Head of caudate nucleus (tissue), 42 donors: ENCODE results near the gene KCNH4.

ENCODE experiments used
- DNase-seq, 42 donors: peaks; one replicate each; pipeline versions ENCODE4 v3.0.0 to v3.0.0-alpha.2; 2020 to 2021; ENCODE audit warnings: mixed read lengths in 7 of 42
- intact Hi-C: fragments of 100-400 bp; cut with DNase I; formaldehyde crosslinking; loops from one replicate; pipeline ENCODE4 v1.15.0; 2022

KCNH4 gene

DNA sequence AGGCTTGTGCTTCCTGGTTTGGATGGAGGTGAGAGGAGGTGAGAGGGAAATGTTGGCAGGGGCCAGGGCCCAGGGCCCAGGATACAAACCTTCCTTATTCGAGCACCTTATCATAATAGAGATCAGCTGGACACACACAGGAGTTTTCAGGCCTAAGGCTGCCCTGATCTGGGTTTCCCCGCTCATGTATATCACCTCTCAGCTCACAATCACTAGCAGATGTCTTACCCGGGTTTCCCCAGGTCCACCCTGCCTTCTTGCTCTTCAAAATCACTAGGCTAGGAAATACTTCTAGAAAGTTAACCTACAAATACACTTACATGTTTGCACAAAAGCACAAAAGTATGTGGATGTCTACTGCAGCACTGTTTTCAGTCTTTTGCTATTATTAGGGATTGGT, 54.1 kb downstream of the KCNH4 start:
- intact Hi-C loops: no loop called here
- no peak for DNase-seq

DNA sequence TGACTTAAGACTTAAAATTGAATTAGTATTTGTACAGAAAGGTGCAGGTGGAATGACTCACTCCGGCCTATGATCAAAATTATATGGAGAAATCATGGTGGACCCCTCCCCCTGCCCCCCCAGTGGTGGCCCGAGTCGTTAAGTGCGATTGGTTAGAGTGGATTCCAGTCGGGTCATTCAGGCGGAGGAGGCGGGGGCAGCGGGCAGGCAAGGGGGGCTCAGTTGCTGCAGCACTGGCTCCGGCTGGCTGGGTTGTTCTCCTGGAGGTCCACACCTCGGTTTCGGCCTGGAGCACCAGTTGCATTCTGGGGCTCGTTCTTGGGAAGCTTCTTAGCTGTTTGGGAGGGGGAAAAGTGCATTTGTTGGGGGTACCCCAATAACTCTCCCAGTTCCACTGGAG, 55.4 kb downstream of the KCNH4 start:
- intact Hi-C loops: no loop called here
- DNase-seq: no peak

DNA sequence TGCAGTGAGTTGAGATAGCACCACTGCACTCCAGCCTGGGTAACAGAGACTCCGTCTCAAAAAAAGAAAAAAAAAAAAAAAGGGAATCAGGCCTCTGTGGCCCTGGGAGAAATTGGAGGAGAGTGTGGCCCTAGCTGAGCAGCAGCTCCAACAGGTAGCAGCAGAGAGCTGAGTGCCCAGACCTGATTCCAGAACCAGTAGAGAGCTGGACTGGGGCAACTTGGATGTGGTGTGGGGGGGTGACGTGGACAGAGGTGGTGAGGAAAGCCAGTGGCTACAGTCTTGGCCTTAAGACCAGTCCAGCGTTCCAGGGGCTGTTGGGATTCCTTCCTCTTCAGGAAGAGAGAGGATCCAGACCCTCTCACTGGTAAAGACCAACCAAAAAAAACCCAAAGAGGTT, 56.7 kb downstream of the KCNH4 start:
- intact Hi-C loops: no loop called here
- DNase-seq: no peak

DNA sequence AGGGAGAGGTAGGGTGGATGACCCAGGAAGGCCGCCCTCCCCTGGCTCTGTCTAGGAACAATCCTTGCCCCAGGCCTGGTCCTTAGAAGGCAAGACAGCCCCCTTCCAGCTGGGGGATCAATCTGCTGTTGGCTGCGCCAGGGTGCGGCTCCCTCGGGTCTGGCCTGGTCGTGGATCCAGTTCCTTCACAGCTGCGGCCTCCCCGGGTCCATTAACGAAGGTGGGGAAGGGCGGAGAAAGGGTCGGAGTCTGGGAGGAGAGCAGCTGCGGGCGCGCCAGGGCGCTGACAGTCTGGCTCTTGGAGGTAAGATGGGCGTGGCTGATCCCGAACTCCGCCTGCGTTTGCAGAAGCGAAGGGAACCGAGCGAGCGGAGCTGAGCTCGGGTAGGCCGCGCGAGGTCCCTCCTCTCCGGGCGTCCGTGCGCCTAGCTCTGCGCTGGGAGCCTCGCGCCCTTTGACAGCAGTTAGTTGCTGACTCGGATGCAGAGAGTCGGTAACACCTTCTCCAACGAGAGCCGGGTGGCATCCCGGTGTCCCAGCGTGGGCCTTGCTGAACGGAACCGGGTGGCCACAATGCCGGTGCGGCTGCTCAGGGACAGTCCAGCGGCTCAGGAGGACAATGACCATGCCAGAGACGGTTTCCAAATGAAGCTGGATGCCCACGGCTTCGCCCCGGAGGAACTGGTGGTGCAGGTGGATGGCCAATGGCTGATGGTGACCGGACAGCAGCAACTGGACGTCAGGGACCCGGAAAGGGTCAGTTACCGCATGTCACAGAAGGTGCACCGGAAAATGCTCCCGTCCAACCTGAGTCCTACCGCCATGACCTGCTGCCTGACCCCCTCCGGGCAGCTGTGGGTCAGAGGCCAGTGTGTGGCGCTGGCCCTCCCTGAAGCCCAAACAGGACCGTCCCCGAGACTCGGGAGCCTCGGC, 58.3 kb downstream of the KCNH4 start, which contains the start of gene HSPB9:
HSPB9 (plus strand) TSS at position 434 of the 933 bp plus-strand sequence; CDS start at position 481, 47 bp downstream.
- intact Hi-C loops: no loop called here
- peak in 41 of 42 donors; percentile 28 to 86 (median 61) for DNase-seq

DNA sequence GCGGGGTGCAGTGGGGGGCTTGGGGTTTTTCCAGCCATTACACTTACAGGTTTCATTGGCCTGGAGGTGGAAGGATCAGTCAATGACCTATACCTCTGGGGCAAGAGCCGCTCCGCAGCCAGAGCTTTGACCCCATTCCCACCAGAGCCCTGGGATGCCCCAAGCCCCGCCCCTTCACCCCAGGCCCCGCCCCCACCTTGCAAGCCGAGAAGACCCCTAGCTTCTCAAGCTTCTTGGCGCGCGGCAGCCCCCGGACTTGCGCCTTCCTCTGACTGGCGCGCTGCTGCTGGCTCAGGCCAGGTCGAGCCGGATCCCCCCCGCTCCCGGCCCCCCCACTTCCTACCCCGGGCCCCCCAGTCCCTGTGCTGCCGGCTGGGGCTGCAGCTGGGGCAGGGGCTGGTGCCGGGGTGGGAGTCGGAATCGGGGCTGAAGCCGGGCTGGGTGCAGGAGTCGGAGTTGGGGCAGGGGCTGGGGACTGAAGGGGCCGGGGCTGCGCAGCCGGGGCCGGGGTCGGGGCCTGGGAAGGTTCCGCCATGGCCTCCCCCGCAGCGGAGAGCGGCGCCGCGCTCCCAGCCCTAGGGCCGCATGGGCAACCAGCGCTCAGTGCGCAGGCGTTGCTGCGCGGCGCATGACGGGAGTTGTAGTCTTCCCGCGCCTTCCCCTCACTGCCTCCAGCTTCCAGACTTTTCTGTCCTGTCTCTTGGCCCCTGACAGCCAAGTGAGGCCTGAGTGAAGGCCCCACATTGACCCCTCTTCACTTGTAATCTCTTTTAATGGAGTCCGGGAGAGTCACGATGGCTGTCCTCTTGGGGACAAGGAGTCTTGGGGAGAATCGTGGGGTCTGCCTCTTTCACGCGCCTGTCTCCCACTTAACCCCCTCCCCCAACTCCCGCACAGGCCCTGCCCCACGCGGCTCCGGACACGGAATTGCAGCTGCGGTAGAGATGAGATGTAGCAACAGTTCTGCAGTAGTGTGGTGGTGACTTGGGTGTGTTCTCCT, 59.9 kb downstream of the KCNH4 start, which contains the start of gene KAT2A:
KAT2A (minus strand) TSS at position 598 of the 1,000 bp plus-strand sequence; CDS start at position 535, 63 bp downstream.
- intact Hi-C loops: no loop called here
- DNase-seq: peak; percentile 71 to 95 (median 90)

DNA sequence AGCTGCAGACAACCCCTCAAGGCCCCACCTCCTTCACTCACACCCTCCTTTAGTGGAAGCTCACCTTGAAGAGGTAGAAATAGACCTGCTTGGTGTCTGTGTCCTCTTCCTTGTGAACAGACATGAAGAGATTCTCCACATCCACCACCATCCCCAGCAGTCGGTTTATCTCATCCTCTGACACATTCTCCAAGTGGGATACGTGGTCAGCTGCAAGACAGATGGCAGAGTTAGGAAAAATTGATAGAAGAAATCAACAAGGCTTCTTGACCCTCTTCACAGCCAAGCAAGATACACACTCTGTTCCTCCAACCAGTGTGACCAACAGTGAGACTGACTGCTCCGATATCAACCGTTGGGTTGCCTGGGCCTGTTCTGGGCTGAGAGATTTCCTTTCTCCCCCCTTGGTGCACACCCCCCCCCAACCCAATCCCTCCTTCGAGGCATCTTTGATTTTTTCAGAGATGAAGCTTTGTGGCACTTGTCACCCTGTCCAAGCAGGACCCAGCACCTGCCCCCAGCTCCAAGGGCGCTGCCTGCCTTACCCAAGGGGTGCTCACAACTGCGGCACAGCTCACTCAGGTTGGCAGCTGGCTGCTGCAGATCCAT, 60.7 kb downstream of the KCNH4 start:
- intact Hi-C loops: no loop called here
- no peak for DNase-seq

DNA sequence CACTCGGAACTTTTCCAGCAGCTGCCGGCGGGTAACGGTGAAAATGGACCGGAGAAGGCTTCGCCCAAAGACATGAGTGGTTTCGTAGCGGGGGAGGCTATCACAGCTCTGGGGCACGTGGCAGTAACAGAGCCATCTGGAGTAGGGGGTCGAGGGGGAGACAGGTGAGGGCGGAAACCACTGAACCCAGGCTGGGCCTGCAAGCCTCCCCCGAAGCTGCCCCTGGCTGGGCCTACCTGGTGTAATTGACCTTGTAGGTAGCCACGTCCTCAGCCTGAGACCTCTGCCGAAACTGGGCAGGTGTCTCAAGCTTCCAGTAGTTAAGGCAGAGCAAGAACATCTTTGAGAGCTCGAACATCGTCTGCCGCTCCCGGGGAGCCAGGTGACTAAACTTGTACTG, 61.6 kb downstream of the KCNH4 start:
- no peak for DNase-seq
- intact Hi-C loops: loop anchor here (10.0 kb wide), 1 partner anchor 154 kb away; the partner anchor contains the start of gene CNP

DNA sequence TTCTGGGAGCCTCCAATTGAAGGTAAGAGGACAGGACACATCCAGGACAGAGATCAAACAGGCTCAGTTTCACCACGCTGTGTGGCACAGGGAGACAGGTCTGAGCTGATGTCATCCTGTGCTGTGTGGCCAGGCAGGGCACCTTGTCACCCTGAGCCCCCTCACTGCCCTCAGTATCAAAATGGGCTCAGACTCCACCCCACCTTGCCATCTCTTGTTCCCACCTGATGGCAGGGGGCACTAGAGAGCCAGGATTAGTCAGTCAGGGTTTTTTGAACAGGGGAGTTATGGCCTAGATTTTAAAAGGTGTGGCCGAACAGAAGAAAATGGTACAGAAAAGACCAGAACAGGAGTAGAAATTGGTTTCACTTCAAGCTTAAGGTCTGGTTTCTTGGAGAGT, 62.4 kb downstream of the KCNH4 start:
- intact Hi-C loops: loop anchor here (10.0 kb wide), 1 partner anchor 154 kb away; the partner anchor contains the start of gene CNP
- peak in 10 of 42 donors; percentile 26 to 60 (median 48) for DNase-seq

DNA sequence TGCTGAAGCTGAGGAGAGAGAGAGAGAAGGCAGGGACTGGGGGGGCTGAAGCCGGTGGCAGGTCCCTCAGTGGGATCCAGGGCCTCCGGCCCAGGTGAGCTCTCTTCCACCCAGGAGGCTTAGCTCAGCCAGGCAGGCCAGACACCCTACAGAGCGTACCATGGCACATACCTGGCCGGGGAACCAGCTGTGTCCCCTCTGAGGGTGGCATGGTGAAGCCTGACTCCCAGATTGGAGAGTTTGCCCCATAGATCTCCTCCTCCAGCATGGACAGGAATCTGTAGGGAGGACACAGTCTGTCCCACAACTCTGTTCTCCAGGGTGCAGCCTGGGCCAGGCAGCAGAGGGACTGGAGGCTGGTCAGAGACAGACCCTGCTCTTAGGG, 62.8 kb downstream of the KCNH4 start:
- no peak for DNase-seq
- intact Hi-C loops: loop anchor here (10.0 kb wide), 1 partner anchor 153 kb away; the partner anchor contains the start of gene CNP

DNA sequence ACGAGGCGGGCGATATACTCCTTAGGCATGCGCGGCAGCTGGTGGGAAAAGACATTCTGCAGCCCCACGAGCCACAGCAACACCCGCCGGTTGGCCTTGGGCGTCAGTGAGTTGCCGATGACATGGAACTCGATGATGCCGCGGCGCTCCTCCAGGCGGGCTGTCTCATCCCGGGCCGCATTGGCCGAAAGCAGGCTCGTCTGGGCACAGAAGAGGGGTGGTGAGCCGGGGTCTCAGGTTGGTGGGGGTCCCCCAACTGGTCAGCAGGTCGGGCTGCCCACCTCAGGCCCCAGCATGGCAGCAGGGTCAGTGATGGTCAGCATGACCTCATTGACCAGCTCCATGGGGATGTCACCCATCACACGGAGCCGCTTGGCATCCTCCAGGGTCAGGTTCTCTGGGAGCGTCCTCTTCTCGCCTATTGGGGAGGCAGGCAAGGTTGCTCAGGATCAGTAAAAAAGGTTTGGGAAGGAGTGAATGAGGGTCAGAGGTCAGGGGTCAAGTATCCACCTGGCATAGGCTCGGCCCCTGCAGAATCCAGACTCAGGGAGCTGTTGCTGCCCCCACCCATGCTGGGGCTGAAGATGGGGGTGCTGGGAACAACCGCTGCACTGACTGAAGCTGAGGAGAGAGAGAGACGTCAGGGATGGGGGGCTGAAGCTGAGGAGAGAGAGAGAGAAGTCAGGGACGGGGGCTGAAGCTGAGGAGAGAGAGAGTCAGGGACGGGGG, 63.4 kb downstream of the KCNH4 start:
- intact Hi-C loops: loop anchor here (10.0 kb wide), 1 partner anchor 153 kb away; the partner anchor contains the start of gene CNP
- DNase-seq: no peak

DNA sequence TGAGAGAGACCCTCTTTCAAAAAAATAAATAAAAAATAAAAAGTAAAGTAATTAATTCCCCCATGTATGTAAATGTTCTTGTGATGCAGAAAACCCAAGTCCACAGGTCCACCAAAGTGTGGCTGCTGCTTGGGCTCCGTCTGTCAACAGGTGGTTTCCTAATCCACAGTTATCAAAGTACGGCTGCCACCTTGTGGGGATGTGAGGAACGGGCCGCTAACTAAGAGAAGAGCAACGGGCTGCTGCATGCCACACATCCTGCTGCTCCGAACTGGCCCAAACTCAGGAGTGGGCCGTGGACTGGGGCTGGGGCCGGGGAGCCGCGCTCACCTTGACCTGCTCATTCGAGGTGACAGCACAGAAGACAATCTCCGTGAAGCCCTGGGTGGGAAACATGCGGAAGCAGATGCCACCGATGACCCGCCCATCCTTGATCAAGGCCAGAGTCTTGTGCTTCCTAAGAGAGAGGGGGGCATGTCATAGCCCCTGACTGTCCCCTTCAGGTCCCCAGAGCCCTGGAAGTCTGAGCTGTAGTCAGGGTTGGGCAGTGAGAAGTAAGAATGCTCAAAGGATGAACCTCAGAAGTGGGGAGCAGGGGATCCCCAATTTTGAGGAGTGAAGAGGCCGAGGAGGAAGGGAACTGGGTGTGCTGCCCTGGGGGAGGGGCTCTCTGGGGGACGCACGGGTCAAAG, 64.1 kb downstream of the KCNH4 start:
- intact Hi-C loops: loop anchor here (10.0 kb wide), 1 partner anchor 152 kb away; the partner anchor contains the start of gene CNP
- peak; percentile 65 to 92 (median 84) for DNase-seq

DNA sequence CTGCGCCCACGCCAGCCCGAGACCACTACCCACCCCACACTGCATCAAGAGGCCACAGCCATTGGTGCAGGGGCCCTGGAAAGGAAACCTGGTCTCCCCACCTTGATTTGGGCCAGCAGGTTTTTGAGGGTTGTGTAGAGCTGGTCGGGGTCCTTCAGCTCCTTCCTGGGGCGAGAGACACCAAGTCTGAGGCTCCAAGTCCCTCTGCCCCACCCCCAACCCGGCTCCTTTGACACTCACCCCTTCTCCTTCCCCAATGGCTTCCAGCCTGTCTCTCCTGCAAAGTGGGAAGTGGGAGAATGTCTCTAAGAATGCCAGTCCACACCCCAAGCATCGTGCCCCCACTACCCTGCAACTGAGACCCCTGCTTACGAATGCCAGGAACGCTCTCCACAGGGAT, 66.8 kb downstream of the KCNH4 start:
- no peak for DNase-seq
- intact Hi-C loops: loop anchor here (10.0 kb wide), 1 partner anchor 149 kb away; the partner anchor contains the start of gene CNP

DNA sequence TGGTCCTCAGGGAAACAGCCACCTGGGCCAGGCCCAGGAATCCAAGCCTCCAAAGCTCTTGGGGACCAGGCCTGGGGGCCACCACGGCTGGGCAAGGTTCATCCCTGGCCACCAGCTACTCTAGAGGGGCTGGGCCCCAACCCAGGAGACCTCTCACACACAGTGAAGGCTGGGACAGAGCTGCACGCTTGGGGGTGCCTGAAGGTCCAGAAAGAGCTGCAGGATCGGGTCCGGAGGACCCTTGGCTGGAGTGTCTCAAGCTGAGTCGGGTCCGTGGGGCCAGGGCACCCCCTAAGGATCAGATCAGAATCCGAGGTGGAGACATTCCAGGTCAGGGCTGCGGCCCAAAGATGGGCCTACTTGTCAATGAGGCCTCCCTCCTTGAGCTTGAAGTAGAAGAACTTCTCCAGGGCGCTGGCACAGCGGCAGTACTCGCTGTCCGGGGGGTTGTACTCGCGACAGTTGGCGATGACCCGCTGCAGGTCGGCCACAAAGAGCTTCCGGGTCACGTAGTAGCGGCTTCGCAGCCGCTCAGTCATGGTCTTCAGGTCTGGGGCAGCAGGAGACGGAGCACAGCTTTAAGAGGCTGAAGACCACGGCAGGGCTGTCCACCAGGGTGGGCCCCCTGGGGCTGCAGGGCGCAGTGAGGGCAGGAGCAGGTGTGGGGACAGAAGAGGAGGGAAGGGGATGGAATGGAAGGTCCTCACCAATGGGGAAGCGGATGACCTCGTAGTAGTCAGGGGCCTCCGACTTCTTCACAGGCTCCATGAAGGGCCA, 67.5 kb downstream of the KCNH4 start:
- intact Hi-C loops: loop anchor here (10.0 kb wide), 1 partner anchor 149 kb away; the partner anchor contains the start of gene CNP

DNA sequence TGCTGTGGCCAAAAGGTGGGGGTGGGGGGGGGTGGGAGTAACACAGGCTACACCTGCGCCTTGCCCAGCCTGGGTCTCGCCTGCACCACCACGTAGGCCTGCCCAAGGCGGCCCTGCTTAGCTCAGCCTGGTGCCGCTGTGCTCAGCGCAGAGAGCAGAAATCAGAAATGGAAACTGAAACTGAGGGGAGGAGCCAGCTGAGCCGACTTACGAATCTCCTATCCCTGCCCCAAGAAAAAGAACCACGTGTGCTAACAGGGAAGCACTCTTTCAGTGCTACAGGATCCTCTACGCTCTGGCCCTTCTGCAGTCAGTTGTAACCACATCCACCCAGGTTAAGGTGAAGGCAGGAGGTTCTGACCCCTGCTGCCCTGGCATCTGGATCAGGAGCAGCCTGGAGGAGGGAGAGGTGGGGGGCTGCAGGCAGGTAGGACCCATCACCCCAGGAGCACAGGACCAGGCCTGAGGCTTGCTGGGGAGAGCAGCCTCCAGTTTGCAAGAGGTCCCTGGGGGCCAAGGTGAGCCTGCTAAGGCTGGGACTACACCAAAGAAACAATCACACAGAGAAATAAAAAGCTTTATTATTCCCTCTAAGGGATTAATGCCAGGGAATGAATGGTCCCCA, 68.3 kb downstream of the KCNH4 start, which contains the start of gene DHX58:
DHX58 (minus strand) TSS at position 163 of the 625 bp plus-strand sequence. CDS start 822 bp downstream, outside the sequence.
- DNase-seq: peak; percentile 43 to 91 (median 74)
- intact Hi-C loops: loop anchor here (10.0 kb wide), 1 partner anchor 148 kb away; the partner anchor contains the start of gene CNP

More for the DNA sequence above, 67.5 kb downstream of the KCNH4 start:
- DNase-seq: no peak

DNA sequence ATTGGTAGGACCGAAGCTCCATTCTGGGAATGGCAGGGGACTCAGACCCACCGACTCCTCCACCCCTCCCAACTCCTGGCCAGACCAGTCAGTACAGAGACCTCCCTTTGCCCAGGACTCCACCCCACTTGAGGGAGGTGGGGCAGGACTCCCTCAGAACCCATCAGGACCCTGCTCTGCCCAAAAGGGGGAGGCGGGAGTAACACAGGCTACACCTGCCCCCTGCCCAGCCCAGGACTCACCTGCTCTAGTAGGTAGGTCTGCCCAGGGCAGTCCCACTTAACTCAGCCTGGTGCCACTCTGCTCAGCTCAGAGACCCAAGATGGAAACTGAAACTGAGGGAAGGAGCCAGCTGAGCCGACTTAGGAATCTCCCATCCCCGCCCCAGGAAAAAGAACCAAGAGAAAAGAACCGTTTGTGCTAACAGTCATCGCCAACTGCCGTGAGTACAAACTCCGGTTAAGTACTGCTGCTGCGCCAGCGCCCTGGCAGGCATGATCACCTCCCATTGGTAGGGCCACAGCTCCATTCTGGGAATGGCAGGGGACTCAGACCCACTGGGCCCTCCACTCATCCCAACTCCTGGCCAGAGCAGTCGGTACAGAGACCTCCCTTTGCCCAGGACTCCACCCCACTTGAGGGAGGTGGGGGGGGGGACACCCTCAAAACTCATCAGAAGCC, 68.9 kb downstream of the KCNH4 start:
- DNase-seq: peak in 37 of 42 donors; percentile 19 to 78 (median 50)
- intact Hi-C loops: loop anchor here (10.0 kb wide), 1 partner anchor 147 kb away; the partner anchor contains the start of gene CNP
